VCaP (cell line): ENCODE results near the gene NTHL1.
A peak's percentile ranks its signal among the peaks of the same experiment; 100 is the strongest.
"Not testable (repeated sequence)": the region's sequence is repeated elsewhere in the genome, so short reads cannot be mapped to it uniquely, and the experiment has no call there.

Source experiments
- H3K27ac ChIP-seq: fragments of 450-650 bp; 2 replicates; pipeline ENCODE4 v1.5.1; 2017
- TF ChIP-seq, protein P1 (sequence below): fragments of 450-650 bp; conservative IDR thresholded peaks from 2 replicates; pipeline ENCODE4 v1.5.1; 2017; ENCODE audit warnings: mild to moderate bottlenecking, moderate library complexity

Gene NTHL1

DNA sequence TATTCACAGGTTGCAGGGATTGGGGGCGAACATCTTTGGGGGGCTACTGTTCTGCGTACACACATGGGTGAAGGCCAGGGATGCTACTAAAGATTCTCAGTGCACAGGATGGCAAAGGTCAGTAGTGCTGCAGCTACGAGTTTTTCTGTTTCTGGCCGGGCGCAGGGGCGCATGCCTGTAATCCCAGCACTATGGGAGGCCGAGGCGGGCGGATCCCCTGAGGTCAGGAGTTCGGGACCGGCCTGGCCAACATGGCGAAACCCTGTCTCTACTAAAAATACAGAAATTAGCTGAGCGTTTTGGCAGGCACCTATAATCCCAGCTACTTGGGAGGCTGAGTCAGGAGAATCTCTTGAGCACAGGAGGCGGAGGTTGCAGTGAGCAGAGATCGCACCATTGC lies 34.1 kb downstream of the NTHL1 start:
- TF ChIP-seq, protein P1, sequence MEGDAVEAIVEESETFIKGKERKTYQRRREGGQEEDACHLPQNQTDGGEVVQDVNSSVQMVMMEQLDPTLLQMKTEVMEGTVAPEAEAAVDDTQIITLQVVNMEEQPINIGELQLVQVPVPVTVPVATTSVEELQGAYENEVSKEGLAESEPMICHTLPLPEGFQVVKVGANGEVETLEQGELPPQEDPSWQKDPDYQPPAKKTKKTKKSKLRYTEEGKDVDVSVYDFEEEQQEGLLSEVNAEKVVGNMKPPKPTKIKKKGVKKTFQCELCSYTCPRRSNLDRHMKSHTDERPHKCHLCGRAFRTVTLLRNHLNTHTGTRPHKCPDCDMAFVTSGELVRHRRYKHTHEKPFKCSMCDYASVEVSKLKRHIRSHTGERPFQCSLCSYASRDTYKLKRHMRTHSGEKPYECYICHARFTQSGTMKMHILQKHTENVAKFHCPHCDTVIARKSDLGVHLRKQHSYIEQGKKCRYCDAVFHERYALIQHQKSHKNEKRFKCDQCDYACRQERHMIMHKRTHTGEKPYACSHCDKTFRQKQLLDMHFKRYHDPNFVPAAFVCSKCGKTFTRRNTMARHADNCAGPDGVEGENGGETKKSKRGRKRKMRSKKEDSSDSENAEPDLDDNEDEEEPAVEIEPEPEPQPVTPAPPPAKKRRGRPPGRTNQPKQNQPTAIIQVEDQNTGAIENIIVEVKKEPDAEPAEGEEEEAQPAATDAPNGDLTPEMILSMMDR = no peak
- no peak overlapping the region for H3K27ac ChIP-seq

DNA sequence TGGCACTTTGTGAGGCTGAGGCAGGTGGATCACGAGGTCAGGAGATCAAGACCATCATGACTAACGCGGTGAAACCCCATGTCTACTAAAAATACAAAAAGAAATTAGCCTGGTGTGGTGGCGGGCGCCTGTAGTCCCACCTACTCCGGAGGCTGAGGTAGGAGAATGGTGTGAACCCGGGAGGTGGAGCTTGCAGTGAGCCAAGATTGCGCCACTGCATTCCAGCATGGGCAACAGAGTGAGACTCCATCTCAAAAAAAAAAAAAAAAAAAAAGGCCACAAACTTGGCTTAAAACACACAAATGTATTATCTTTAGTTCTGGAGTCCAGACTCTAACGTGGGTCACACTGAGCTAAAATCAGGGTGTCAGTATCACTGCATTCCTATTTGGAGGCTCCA lies 35.9 kb downstream of the NTHL1 start:
- H3K27ac ChIP-seq = not testable (repeated sequence)

DNA sequence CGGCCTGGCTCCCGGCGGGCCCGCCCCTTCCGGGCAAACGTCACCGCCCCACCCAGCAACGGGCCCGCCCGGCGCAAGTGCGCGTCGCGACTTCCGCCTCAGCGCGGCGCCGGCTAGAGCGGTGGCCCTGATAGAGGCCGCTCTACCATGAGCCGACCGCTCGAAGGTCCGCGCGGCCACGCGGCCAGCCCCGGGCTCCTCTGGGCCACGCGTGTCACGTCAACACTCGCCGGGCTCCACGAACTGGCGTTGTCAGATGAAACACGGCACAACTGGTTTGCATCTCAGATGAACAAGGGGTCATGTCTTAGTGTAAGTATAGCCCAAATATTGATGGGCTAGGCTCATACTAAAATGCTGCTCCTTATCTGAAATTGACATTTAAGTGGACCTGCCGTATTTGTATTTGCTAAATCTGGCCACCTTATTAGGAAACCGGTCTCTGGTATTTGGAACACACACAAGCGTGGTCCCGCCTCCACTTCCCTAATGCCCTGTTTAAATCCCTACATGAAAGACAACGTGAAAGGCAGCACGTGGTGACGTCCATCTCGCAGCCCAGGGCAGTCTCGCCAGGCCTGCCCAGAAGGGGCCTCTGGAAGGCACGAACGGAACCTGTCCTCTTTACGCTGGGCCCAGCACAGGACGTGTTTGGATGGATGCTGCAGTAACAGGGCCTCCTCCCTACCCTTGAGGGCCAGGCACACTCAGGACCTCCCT lies 37.7 kb downstream of the NTHL1 start, which contains the start of gene ZNF598:
Gene ZNF598, minus strand, starts transcription at position 31 of the 720 bp plus-strand sequence.
- H3K27ac ChIP-seq = peak within 1 kb of the TSS; percentile 80
- TF ChIP-seq, protein P1 = no peak

DNA sequence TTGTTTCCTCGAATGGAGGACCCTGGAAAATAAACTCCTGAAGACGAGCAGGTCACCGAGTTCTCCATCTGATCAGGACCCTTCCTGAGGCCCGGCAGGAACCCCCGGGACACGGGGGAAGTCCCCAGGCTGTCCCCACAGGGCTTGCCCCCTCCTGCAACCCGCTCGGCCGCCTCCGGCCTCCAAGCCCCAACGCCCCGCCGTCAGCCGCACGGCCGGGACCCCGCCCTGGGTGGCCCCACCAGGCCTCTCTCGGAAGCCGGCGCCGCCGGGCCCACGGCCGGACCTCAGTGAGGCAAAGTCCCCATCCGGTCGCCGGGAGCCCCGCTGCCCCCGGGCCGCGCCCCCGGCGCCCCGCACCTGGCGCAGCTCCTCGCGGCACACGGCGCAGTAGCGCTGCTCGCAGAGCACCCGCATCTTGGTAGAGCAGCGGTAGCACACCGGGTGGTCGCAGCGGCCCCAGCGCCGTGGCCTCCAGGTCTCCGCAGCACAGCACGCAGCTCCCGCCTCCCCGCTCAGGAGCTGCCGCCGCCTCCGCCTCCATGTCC lies 38.4 kb downstream of the NTHL1 start:
- peak overlapping the region; percentile 80 for H3K27ac ChIP-seq
- TF ChIP-seq, protein P1 = no peak

DNA sequence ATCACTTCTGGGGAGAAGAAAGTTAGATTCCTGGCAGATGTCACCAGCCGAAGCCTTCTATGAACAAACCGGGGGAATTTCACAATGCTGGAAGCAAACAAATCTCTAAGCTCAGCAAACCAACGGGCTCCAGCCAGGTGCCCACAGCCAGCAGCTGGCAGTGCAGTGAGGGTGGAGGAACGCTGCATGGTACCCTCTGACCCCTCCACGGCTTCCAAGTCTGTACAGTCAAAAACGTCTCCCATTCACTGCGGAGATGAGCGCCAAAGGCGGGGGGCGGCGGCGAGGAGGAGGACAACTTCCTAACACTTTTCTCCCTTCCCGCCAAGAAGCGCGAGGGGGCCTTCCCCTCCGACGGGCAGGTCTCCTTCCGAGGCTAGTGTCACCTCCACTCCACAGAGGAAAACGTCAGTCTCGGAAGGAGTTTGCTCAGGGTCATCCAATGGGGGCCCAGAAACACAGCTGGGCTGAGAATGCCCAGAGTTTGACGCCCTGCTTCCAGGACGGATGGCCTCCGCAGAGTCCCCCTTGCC lies 38.9 kb downstream of the NTHL1 start:
- TF ChIP-seq, protein P1 = no peak
- H3K27ac ChIP-seq = peak overlapping the region; percentile 80

DNA sequence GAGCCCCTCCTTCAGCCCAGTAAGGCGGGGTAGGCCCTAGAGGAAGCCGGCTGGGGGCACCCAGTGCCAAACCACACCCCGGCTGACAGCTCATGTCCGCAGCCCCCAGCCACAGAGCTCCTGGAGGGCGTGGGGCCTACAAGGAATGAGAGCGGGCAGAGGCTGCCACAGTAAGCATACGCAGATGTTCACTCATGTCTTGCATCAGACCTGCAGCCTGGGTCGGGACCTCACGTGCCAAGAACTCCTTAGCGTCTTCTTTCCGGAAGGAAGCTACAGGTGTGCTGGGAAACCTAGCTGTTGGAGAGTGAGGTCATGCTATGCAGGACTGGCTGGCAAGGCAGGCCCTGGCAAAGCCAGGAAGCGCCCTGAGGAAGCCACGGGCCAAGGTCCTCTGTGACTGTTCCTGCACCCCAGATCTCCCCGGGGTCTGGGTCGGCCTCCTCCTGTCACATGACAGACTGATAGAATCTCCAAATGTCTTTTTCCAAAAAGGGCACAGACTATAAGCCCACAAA lies 39.6 kb downstream of the NTHL1 start:
- TF ChIP-seq, protein P1 = no peak
- peak overlapping the region; percentile 80 for H3K27ac ChIP-seq

DNA sequence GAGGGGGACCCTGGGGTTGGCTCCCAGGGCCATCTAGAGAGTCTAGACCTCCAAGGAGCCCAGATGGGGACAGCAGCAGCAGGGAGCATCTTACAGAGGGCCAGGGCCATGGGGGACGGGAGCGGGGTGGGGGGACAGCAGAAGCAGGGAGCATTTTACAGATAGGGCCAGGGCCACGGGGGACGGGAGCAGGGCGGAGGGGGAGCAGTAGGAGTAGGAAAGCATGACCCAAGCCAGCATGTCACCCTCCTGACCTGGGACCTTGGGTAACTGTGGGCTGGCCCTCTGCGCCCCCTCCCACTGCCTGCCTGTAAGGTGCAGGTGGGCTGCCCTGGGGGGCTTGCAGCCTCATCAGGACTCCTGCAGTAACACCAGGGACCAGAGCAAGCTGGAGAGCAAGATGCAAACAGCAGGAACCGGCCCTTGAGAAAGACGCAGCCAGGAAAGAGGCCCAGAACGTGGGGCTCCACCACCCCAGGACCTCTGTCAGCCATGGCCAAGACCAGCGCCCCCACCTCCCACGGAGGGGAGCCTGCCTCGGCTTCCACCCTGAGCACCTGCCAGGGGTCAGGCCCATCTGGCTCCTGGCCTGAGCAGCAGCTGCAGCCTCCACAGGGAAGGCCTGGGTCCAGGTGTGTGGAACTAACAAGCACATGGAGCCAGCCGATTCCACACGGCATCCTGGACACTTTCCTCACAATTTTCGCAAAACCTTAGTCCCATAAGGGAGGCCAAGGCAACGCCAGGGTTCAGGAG lies 40.4 kb downstream of the NTHL1 start:
- TF ChIP-seq, protein P1 = no peak

More for the DNA sequence above, 40.4 kb downstream of the NTHL1 start:
- H3K27ac ChIP-seq = peak overlapping the region; percentile 80
